MM.1S (cell line): ENCODE data around the gene CHST11.

Experiments used
- DNase-seq: peaks from one replicate; pipeline ENCODE4 v3.0.0-alpha.2; 2015
- H2AFZ ChIP-seq: fragments of 300-600 bp; sonication (generic); 2 replicates; pipeline ENCODE4 v1.6.0; 2016; ENCODE audit warnings: antibody characterized with exemption, low read length
- H3F3A ChIP-seq: fragments of 300-600 bp; sonication (generic); 2 replicates; pipeline ENCODE4 v1.6.1; 2016; ENCODE audit warnings: mild to moderate bottlenecking, antibody characterized with exemption, low read length, moderate library complexity, mixed read lengths; ENCODE audit not compliant: insufficient read depth
- H3K27ac ChIP-seq: fragments of 300-600 bp; sonication (generic); 2 replicates; pipeline ENCODE4 v1.5.1; 2016; ENCODE audit warnings: mild to moderate bottlenecking, low read length
- H3K27me3 ChIP-seq: fragments of 300-600 bp; sonication (generic); replicated peaks from 2 replicates; pipeline ENCODE4 v1.6.0; 2016; ENCODE audit warnings: low read length; ENCODE audit not compliant: insufficient read depth
- H3K36me3 ChIP-seq: fragments of 300-600 bp; sonication (generic); replicated peaks from 2 replicates; pipeline ENCODE4 v1.6.1; 2016; ENCODE audit warnings: mild to moderate bottlenecking, low read length, mixed read lengths; ENCODE audit not compliant: insufficient read depth
- H3K4me1 ChIP-seq: fragments of 300-600 bp; sonication (generic); 2 replicates; pipeline ENCODE4 v1.6.1; 2016; ENCODE audit warnings: low read length, mixed read lengths
- H3K4me2 ChIP-seq: fragments of 300-600 bp; sonication (generic); 2 replicates; pipeline ENCODE4 v1.6.0; 2016; ENCODE audit warnings: low read depth, low read length
- H3K4me3 ChIP-seq: fragments of 300-600 bp; sonication (generic); 2 replicates; pipeline ENCODE4 v1.5.1; 2016; ENCODE audit warnings: low read length, mixed read lengths
- H3K79me2 ChIP-seq: fragments of 300-600 bp; sonication (generic); 2 replicates; pipeline ENCODE4 v1.6.1; 2016; ENCODE audit warnings: mixed run types, low read length, mixed read lengths
- H3K9ac ChIP-seq: fragments of 300-600 bp; sonication (generic); 2 replicates; pipeline ENCODE4 v1.6.1; 2016; ENCODE audit warnings: low read length, mixed read lengths
- H3K9me2 ChIP-seq: fragments of 300-600 bp; sonication (generic); replicated peaks from 2 replicates; pipeline ENCODE4 v1.6.1; 2016; ENCODE audit warnings: mild to moderate bottlenecking, low read length, mixed read lengths; ENCODE audit not compliant: insufficient read depth
- H3K9me3 ChIP-seq: fragments of 300-600 bp; sonication (generic); replicated peaks from 2 replicates; pipeline ENCODE4 v1.6.1; 2016; ENCODE audit warnings: mild to moderate bottlenecking, low read length, mixed read lengths; ENCODE audit not compliant: insufficient read depth
- H4K20me1 ChIP-seq: fragments of 300-600 bp; sonication (generic); 2 replicates; pipeline ENCODE4 v1.6.1; 2016; ENCODE audit warnings: mild to moderate bottlenecking, low read length, moderate library complexity, mixed read lengths; ENCODE audit not compliant: insufficient read depth
- CTCF ChIP-seq: fragments of 300-600 bp; sonication (generic); IDR thresholded peaks from 2 replicates; pipeline ENCODE4 v1.5.1; 2016; ENCODE audit warnings: antibody characterized with exemption, low read length, mixed read lengths
- EZH2 ChIP-seq: fragments of 300-600 bp; sonication (generic); optimal IDR thresholded peaks from 2 replicates; pipeline ENCODE3; 2017; ENCODE audit warnings: low read depth, mild to moderate bottlenecking, antibody characterized with exemption, low read length, mixed read lengths
- EZH2phosphoT487 ChIP-seq: fragments of 300-600 bp; sonication (generic); IDR thresholded peaks from 2 replicates; pipeline ENCODE4 v1.6.1; 2018; ENCODE audit warnings: antibody characterized with exemption, low read length

The CHST11 gene

GRCh38 chr12:104761091-104761490, 304.3 kb downstream of the CHST11 start:
- Histone ChIP-seq H2AFZ (no peak overlapping the region), H3K79me2 (no peaks in the 10 kb centered on the region), H4K20me1 (no peaks in the 10 kb centered on the region), H3K27ac (no peak overlapping the region), H3K9me2 (no peaks in the 10 kb centered on the region), H3K9ac (no peak overlapping the region), H3K4me2 (no peak overlapping the region), H3K27me3 (no peaks in the 10 kb centered on the region), H3K36me3 (no peaks in the 10 kb centered on the region; the same call in 1 of the 2 replicates), H3K4me3 (no peak overlapping the region), H3F3A (no peaks in the 10 kb centered on the region), H3K9me3 (no peaks in the 10 kb centered on the region; the same call in 1 of the 2 replicates), H3K4me1 (peaks cover 10% of the 10 kb centered on the region)
- TF ChIP-seq CTCF (no peak), EZH2phosphoT487 (no peak), EZH2 (no peak)
- no peak for DNase-seq

- Histone ChIP-seq H3K4me3 (no peak overlapping the region), H3K79me2 (no peaks in the 10 kb centered on the region), H3K4me2 (no peak overlapping the region), H3K27me3 (no peaks in the 10 kb centered on the region), H3K9me2 (no peaks in the 10 kb centered on the region), H3K27ac (no peak overlapping the region), H3K36me3 (no peaks in the 10 kb centered on the region; the same call in 1 of the 2 replicates), H3K9ac (no peak overlapping the region), H3K9me3 (no peaks in the 10 kb centered on the region; the same call in 1 of the 2 replicates), H3F3A (no peaks in the 10 kb centered on the region), H3K4me1 (peaks cover 10% of the 10 kb centered on the region), H4K20me1 (no peaks in the 10 kb centered on the region), H2AFZ (no peak overlapping the region)
- DNase-seq, result no peak
- TF ChIP-seq EZH2 (no peak), CTCF (no peak), EZH2phosphoT487 (no peak)
These were observed 304.9 kb downstream of the CHST11 start for GRCh38 chr12:104761611-104762010.

- Histone ChIP-seq H4K20me1 (no peaks in the 10 kb centered on the region), H3K9ac (no peak overlapping the region), H3K4me3 (no peak overlapping the region), H2AFZ (no peak overlapping the region), H3K9me2 (no peaks in the 10 kb centered on the region), H3K4me1 (peaks cover 10% of the 10 kb centered on the region), H3K9me3 (no peaks in the 10 kb centered on the region), H3K27me3 (no peaks in the 10 kb centered on the region), H3K27ac (no peak overlapping the region), H3K36me3 (no peaks in the 10 kb centered on the region; the same call in 1 of the 2 replicates), H3F3A (no peaks in the 10 kb centered on the region), H3K79me2 (no peaks in the 10 kb centered on the region), H3K4me2 (no peak overlapping the region)
- DNase-seq, result no peak
- TF ChIP-seq EZH2 (no peak), EZH2phosphoT487 (no peak), CTCF (no peak)
These were observed 306.5 kb downstream of the CHST11 start for GRCh38 chr12:104763168-104763805.
